K562 (cell line): ENCODE results near the gene RNF19B. TPM values are rescaled to one million over a fixed set of nuclear protein-coding genes. Genes with fewer than 3 reads are reported as not detected.

ENCODE experiments used
- CAMTA2 ChIP-seq: fragments of 250-450 bp; sonication (Bioruptor Pico); conservative IDR thresholded peaks from 2 replicates; pipeline ENCODE4 v1.5.1; 2022
- CBFA2T2 ChIP-seq: fragments of 450-650 bp; conservative IDR thresholded peaks from 2 replicates; pipeline ENCODE4 v1.6.1; 2017; ENCODE audit warnings: mild to moderate bottlenecking
- CC2D1A ChIP-seq: fragments of 450-650 bp; IDR thresholded peaks from 2 replicates; pipeline ENCODE4 v1.6.1; 2017; ENCODE audit warnings: mild to moderate bottlenecking
- CEBPB ChIP-seq: fragments of 450-650 bp; IDR thresholded peaks from 2 replicates; pipeline ENCODE4 v1.6.1; 2016; ENCODE audit warnings: missing genetic modification characterization, missing compliant biosample characterization
- CHD1 ChIP-seq: fragments of 200-600 bp; sonication (generic); IDR thresholded peaks from one replicate; pipeline ENCODE4 v1.6.1; 2012; ENCODE audit warnings: mild to moderate bottlenecking, moderate library complexity, low read length, inconsistent platforms
- DDX20 ChIP-seq: fragments of 450-650 bp; IDR thresholded peaks from 2 replicates; pipeline ENCODE4 v1.6.1; 2016; ENCODE audit warnings: missing genetic modification characterization, low read depth, mild to moderate bottlenecking, missing compliant biosample characterization, moderate library complexity
- ETV6 ChIP-seq, 3 experiments: fragments of 150-350 bp in 1 of 3; sonication (generic) in 1 of 3; formaldehyde crosslinking in 1 of 3; IDR thresholded peaks; 2 replicates each; pipeline versions ENCODE4 v1.6.1 to v1.8.0; 2014 to 2022; ENCODE audit warnings: borderline replicate concordance in 2 of 3, low read depth in 2 of 3, antibody characterized with exemption in 1 of 3, low read length in 1 of 3, mild to moderate bottlenecking in 1 of 3, missing genetic modification reagents in 1 of 3
- KLF1 ChIP-seq: fragments of 450-650 bp; IDR thresholded peaks from 2 replicates; pipeline ENCODE4 v1.6.1; 2016; ENCODE audit warnings: missing genetic modification characterization, missing compliant biosample characterization
- LEF1 ChIP-seq: fragments of 450-650 bp; IDR thresholded peaks from 2 replicates; pipeline ENCODE4 v1.6.1; 2016; ENCODE audit warnings: mild to moderate bottlenecking
- MAFG ChIP-seq: fragments of 450-650 bp; conservative IDR thresholded peaks from 2 replicates; pipeline ENCODE4 v1.6.1; 2016; ENCODE audit warnings: missing genetic modification characterization, missing compliant biosample characterization
- MTF1 ChIP-seq: fragments of 250-450 bp; sonication (Bioruptor Pico); IDR thresholded peaks from 2 replicates; pipeline ENCODE4 v1.9.0; 2021; ENCODE audit warnings: moderate library complexity, mild to moderate bottlenecking, inconsistent platforms, borderline replicate concordance
- NRF1 ChIP-seq, 2 experiments: fragments of 450-650 bp; IDR thresholded peaks in 1 of 2; conservative IDR thresholded peaks in 1 of 2; 2 replicates each; pipeline ENCODE4 v1.6.1; 2014; ENCODE audit warnings: mild to moderate bottlenecking in 2 of 2
- PHB2 ChIP-seq: fragments of 450-650 bp; IDR thresholded peaks from 2 replicates; pipeline ENCODE4 v1.6.1; 2017; ENCODE audit warnings: low read depth
- RBM22 ChIP-seq: fragments of 200-400 bp; formaldehyde crosslinking; IDR thresholded peaks from 2 replicates; pipeline ENCODE4 v1.6.1; 2018; ENCODE audit warnings: low read length, low read depth; ENCODE audit not compliant: poor library complexity, severe bottlenecking
- RBM34 ChIP-seq: fragments of 200-400 bp; formaldehyde crosslinking; IDR thresholded peaks from 2 replicates; pipeline ENCODE4 v1.6.1; 2018; ENCODE audit warnings: low read length, borderline replicate concordance; ENCODE audit not compliant: insufficient read depth
- THRB ChIP-seq: fragments of 450-650 bp; formaldehyde crosslinking; conservative IDR thresholded peaks from 2 replicates; pipeline ENCODE4 v1.4.0; 2022; ENCODE audit warnings: mild to moderate bottlenecking, missing genetic modification characterization
- YBX1 ChIP-seq: fragments of 450-650 bp; IDR thresholded peaks from 2 replicates; pipeline ENCODE4 v1.7.1; 2016; ENCODE audit warnings: mild to moderate bottlenecking
- ZBTB5 ChIP-seq: fragments of 450-650 bp; IDR thresholded peaks from 2 replicates; pipeline ENCODE4 v1.6.1; 2017; ENCODE audit warnings: antibody characterized with exemption
- ZNF224 ChIP-seq: sonication (generic); formaldehyde crosslinking; IDR thresholded peaks from 2 replicates; pipeline ENCODE4 v1.8.0; 2022; ENCODE audit warnings: mild to moderate bottlenecking, missing genetic modification reagents
- polyA plus RNA-seq, 8 experiments: library from polyadenylated mRNA; depleted of rRNA in 4 of 8; stranded (reverse) in 5 of 8; unstranded in 3 of 8; fragments of >200 nt; fragmentation: Nextera tagmentation in 2 of 8; fragmentation: Illumina TruSeq in 1 of 8; extraction: Ambion mirVana in 2 of 8; extraction: Trizol in 1 of 8; gene quantifications; 2 replicates each; pipeline versions ENCODE4 v1.2.1 to v1.2.3, GENCODE V29; 2011 to 2014; ENCODE audit warnings: inconsistent platforms in 1 of 8, missing spikeins in 1 of 8
- total RNA-seq, 7 experiments: library from RNA; depleted of rRNA in 6 of 7; stranded (reverse); fragments of >200 nt in 6 of 7; fragmentation: Illumina TruSeq in 2 of 7; extraction: Trizol in 2 of 7; gene quantifications; 2 replicates each; pipeline versions ENCODE4 v1.2.1 to v1.2.3, GENCODE V29; 2011 to 2021; ENCODE audit warnings: low replicate concordance in 1 of 7
- TF ChIP-seq, protein P1 (sequence below), 2 experiments: fragments of 200-800 bp in 1 of 2; sonication (Bioruptor generic) in 1 of 2; sonication (generic) in 1 of 2; formaldehyde crosslinking in 1 of 2; IDR thresholded peaks in 1 of 2; conservative IDR thresholded peaks in 1 of 2; 2 replicates each; pipeline versions ENCODE4 v1.5.0 to v1.6.1; 2016 to 2020; ENCODE audit warnings: missing compliant biosample characterization in 1 of 2, missing genetic modification characterization in 1 of 2, missing genetic modification reagents in 1 of 2

Gene RNF19B
- total and polyA plus RNA-seq, 9 of the 15 experiments (the other 6 are each of a cell fraction or from before 2014, with no cell fraction given): 2.6 to 14.9 (median 10.1) TPM

DNA sequence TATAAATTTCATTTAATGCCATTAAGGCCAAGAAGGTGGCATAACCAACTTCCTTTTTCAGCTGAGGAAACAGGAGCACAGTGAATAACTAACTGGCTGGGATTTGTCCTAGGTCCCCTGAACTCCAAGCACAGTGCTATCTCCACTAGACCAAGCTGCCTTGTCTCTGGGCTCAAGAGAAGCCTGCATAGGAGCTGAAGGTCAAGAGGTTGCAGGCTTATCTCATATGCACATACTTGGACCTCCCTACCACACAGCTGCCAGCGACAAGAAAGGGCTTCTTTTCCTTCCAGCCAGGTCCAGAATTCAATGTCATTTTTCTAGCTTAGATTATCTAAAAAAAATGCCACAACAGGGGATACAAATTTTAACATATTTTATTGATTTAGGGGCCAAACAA, 45.0 kb upstream of the RNF19B start (continued):
- TF ChIP-seq, protein P1, sequence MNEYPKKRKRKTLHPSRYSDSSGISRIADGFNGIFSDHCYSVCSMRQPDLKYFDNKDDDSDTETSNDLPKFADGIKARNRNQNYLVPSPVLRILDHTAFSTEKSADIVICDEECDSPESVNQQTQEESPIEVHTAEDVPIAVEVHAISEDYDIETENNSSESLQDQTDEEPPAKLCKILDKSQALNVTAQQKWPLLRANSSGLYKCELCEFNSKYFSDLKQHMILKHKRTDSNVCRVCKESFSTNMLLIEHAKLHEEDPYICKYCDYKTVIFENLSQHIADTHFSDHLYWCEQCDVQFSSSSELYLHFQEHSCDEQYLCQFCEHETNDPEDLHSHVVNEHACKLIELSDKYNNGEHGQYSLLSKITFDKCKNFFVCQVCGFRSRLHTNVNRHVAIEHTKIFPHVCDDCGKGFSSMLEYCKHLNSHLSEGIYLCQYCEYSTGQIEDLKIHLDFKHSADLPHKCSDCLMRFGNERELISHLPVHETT (CRISPR knock-in tag; conservative IDR thresholded peaks at IDR 0.05 in 1 of 2, IDR thresholded peaks at IDR 0.05 in 1 of 2): peak in 1 of 2 experiments; percentile 56; a peak in 1 of 4 replicates
- no peak for TF ChIP-seq MAFG (tag)
- TF ChIP-seq NRF1 (conservative IDR thresholded peaks at IDR 0.05 in 1 of 2, IDR thresholded peaks at IDR 0.05 in 1 of 2): 0 out of 4 replicates have a peak, but pooled peaks of 1 of the 2 experiments have one; percentile 26
- TF ChIP-seq MTF1 (CRISPR knock-in tag): no peak
- peak; percentile 98 for TF ChIP-seq CBFA2T2
- no peak for TF ChIP-seq RBM22
- TF ChIP-seq CAMTA2 (CRISPR knock-in tag): no peak
- no peak for TF ChIP-seq THRB (CRISPR knock-in tag)
- TF ChIP-seq ETV6 (IDR thresholded peaks at IDR 0.05; ENCODE audit: borderline replicate concordance in 1 of 2, low read depth in 2 of 2, low read length in 1 of 2): no peak; a peak in 1 of 4 replicates
- TF ChIP-seq ETV6 (CRISPR knock-in tag; IDR thresholded peaks at IDR 0.05; ENCODE audit: borderline replicate concordance): no peak
- peak; percentile 83; the same call in 1 of the 2 replicates for TF ChIP-seq CC2D1A
- no peak for TF ChIP-seq KLF1 (tag)
- peak; percentile 71 for TF ChIP-seq LEF1
- TF ChIP-seq ZBTB5: no peak
- TF ChIP-seq RBM34: no peak
- TF ChIP-seq CEBPB (tag): no peak
- TF ChIP-seq ZNF224 (CRISPR knock-in tag): no peak
- TF ChIP-seq PHB2: peak; percentile 63
- TF ChIP-seq DDX20 (tag): no peak
- no peak for TF ChIP-seq CHD1
- TF ChIP-seq YBX1: no peak
